DND-41 (cell line): Measurements from ENCODE around the gene SEMA6B.
"Not testable (repeated sequence)": the region's sequence is repeated elsewhere in the genome, so short reads cannot be mapped to it uniquely, and the experiment has no call there.

ENCODE experiments used
- ATAC-seq: fragments of 200-7000 bp; cut with Tn5 transposase; 3 replicates; pipeline ENCODE4 v1.9.1; 2021; ENCODE audit warnings: low read depth; ENCODE audit not compliant: insufficient read depth
- DNase-seq: peaks from one replicate; pipeline ENCODE4 v3.0.0-alpha.2; 2020
- H2AFZ ChIP-seq: 2 replicates; pipeline ENCODE4 v1.6.0; 2012; ENCODE audit warnings: low read depth, low read length
- H3K27ac ChIP-seq: 2 replicates; pipeline ENCODE4 v1.5.1; 2012; ENCODE audit warnings: low read length, inconsistent platforms
- H3K27me3 ChIP-seq: fragments of 200-600 bp; sonication (generic); 2 replicates; pipeline ENCODE4 v1.6.0; 2012; ENCODE audit warnings: low read length, mild to moderate bottlenecking, inconsistent platforms; ENCODE audit not compliant: insufficient read depth, poor library complexity
- H3K36me3 ChIP-seq: 2 replicates; pipeline ENCODE4 v1.5.1; 2012; ENCODE audit warnings: low read length, inconsistent platforms; ENCODE audit not compliant: insufficient read depth
- H3K4me1 ChIP-seq: 2 replicates; pipeline ENCODE4 v1.5.1; 2012; ENCODE audit warnings: mild to moderate bottlenecking, low read length; ENCODE audit not compliant: insufficient read depth
- H3K4me2 ChIP-seq: 2 replicates; pipeline ENCODE4 v1.6.0; 2012; ENCODE audit warnings: mild to moderate bottlenecking, moderate library complexity, low read length, inconsistent platforms; ENCODE audit not compliant: insufficient read depth
- H3K4me3 ChIP-seq, 2 experiments: fragments of 200-600 bp in 1 of 2; shearing (Covaris generic) in 1 of 2; 2 replicates each; pipeline ENCODE4 v1.5.1; 2012 to 2016; ENCODE audit warnings: inconsistent platforms in 2 of 2, low read length in 2 of 2, mild to moderate bottlenecking in 2 of 2, low read depth in 1 of 2, moderate library complexity in 1 of 2
- H3K79me2 ChIP-seq: 2 replicates; pipeline ENCODE4 v1.6.0; 2012; ENCODE audit warnings: low read length, inconsistent platforms; ENCODE audit not compliant: insufficient read depth
- H3K9ac ChIP-seq: 2 replicates; pipeline ENCODE4 v1.6.0; 2012; ENCODE audit warnings: low read depth, mild to moderate bottlenecking, inconsistent platforms, low read length, moderate library complexity
- H3K9me3 ChIP-seq: 2 replicates; pipeline ENCODE4 v1.5.1; 2012; ENCODE audit warnings: low read length, moderate library complexity, mild to moderate bottlenecking, inconsistent platforms; ENCODE audit not compliant: insufficient read depth, severe bottlenecking
- H4K20me1 ChIP-seq: 2 replicates; pipeline ENCODE4 v1.6.0; 2012; ENCODE audit warnings: low read length; ENCODE audit not compliant: insufficient read depth
- CTCF ChIP-seq: IDR thresholded peaks from 2 replicates; pipeline ENCODE4 v1.5.1; 2012; ENCODE audit warnings: borderline replicate concordance, low read length, moderate library complexity, mild to moderate bottlenecking; ENCODE audit not compliant: poor library complexity, severe bottlenecking; ENCODE audit errors: extremely low read depth
- EZH2 ChIP-seq: IDR thresholded peaks from 3 replicates; pipeline ENCODE4 v1.6.1; 2012; ENCODE audit warnings: borderline replicate concordance, low read depth, mild to moderate bottlenecking, moderate library complexity, low read length, inconsistent platforms; ENCODE audit not compliant: severe bottlenecking

SEMA6B gene

GRCh38 chr19:4567584-4568071, 8.1 kb upstream of the SEMA6B start:
- Histone ChIP-seq H4K20me1 (0 out of 2 replicates have a peak, but pooled peaks cover 4% of the 10 kb centered on the region), H3K27ac (no peak overlapping the region), H3K9me3 (no peaks in the 10 kb centered on the region), H3K36me3 (no peaks in the 10 kb centered on the region), H3K4me3 (no peak overlapping the region), H2AFZ (no peak overlapping the region), H3K4me2 (no peak overlapping the region), H3K9ac (no peak overlapping the region), H3K27me3 (no peaks in the 10 kb centered on the region), H3K79me2 (no peaks in the 10 kb centered on the region), H3K4me1 (no peaks in the 10 kb centered on the region)
- peak; percentile 66 for DNase-seq
- ATAC-seq: peak; percentile 78
- no peak for TF ChIP-seq EZH2
- TF ChIP-seq CTCF: peak; percentile 91

DNA sequence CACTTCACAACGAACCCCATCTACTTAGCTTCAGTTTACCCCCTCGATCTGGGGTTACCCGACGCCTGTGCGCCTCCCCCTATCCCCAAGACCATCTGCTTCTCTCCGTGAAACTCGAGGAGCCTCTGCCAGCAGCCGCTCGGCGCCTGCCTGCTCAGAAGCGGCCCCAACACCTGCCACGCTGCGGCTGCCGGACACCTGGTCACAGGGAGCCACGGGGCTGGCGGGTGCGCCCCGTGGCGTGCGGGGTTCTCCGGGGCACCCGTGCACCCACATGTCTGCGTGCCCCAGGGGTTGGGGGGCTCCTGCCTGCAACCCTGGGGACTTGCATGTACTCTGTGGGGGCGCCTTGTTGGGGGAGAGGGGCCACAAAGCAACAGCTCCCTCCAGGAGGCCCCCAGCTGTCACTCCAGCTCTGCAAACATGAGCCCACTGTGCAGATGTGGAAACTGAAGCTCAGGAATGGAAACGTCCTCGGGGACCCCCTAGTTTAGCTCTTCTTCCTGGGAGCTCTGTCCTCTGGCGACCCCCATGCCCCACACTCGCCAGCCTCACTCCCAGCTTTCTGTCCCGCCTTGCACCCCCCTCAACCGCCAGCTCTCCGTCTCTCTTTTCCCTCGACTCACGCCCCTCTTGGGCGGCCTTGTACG, 7.0 kb upstream of the SEMA6B start:
- no peak for DNase-seq
- no peaks in the 10 kb centered on the region for H3K36me3 ChIP-seq
- H3K27me3 ChIP-seq: no peaks in the 10 kb centered on the region
- ATAC-seq: no peak
- no peaks in the 10 kb centered on the region for H3K4me1 ChIP-seq
- TF ChIP-seq CTCF (no peak), EZH2 (no peak)
- no peak overlapping the region for H2AFZ ChIP-seq
- no peak overlapping the region for H3K4me3 ChIP-seq
- H3K4me2 ChIP-seq: no peak overlapping the region
- no peaks in the 10 kb centered on the region for H3K79me2 ChIP-seq
- H4K20me1 ChIP-seq: 0 out of 2 replicates have a peak, but pooled peaks cover 4% of the 10 kb centered on the region
- no peak overlapping the region for H3K9ac ChIP-seq
- H3K9me3 ChIP-seq: no peaks in the 10 kb centered on the region
- H3K27ac ChIP-seq: no peak overlapping the region

DNA sequence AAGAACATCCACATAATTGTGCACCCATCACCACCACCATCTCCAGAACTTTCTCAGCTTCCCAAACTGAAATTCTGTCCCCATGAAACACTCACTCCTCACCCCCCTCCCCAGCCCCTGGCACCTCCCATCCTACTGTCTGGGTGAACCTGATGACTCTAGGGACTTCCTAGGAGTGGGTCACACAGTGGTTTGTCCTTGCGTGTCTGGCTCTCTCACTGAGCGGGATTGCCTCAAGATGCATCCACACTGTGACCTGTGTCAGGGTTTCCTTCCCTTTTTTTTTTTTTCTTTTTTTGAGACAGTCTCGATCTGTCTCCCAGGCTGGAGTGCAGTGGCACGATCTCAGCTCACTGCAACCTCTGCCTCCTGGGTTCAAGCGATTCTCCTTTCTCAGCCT, 4.1 kb upstream of the SEMA6B start:
- ATAC-seq, H3K4me2 ChIP-seq, H2AFZ ChIP-seq, H3K79me2 ChIP-seq, H3K27ac ChIP-seq, H3K9ac ChIP-seq, H3K27me3 ChIP-seq, H3K36me3 ChIP-seq, H4K20me1 ChIP-seq, H3K4me3 ChIP-seq, H3K4me1 ChIP-seq, H3K9me3 ChIP-seq, DNase-seq: not testable (repeated sequence)

GRCh38 chr19:4562085-4562484, 2.6 kb upstream of the SEMA6B start:
- H3K4me1 ChIP-seq, H3K4me2 ChIP-seq, H3K4me3 ChIP-seq, H3K27me3 ChIP-seq, ATAC-seq, H4K20me1 ChIP-seq, H3K27ac ChIP-seq, DNase-seq, H2AFZ ChIP-seq, H3K36me3 ChIP-seq, H3K9me3 ChIP-seq, H3K9ac ChIP-seq, H3K79me2 ChIP-seq: not testable (repeated sequence)
